Astrocyte (in vitro differentiated cells and primary cell): ENCODE measurements around the gene RAB14.

Experiments
- CTCF ChIP-seq: IDR thresholded peaks from 2 replicates; pipeline ENCODE4 v1.5.1; 2011; ENCODE audit warnings: low read depth, mild to moderate bottlenecking, inconsistent platforms, low read length, moderate library complexity; ENCODE audit not compliant: insufficient read depth
- EZH2 ChIP-seq: IDR thresholded peaks from 2 replicates; pipeline ENCODE4 v1.6.1; 2012; ENCODE audit warnings: mild to moderate bottlenecking, low read length, inconsistent platforms; ENCODE audit not compliant: insufficient read depth

- TF ChIP-seq CTCF = no peak
- no peak for TF ChIP-seq EZH2
Observed at GRCh38 chr9:121220996-121221663, 19.5 kb upstream of the RAB14 start.
